ENCODE results near the gene FBXL14.

DNA sequence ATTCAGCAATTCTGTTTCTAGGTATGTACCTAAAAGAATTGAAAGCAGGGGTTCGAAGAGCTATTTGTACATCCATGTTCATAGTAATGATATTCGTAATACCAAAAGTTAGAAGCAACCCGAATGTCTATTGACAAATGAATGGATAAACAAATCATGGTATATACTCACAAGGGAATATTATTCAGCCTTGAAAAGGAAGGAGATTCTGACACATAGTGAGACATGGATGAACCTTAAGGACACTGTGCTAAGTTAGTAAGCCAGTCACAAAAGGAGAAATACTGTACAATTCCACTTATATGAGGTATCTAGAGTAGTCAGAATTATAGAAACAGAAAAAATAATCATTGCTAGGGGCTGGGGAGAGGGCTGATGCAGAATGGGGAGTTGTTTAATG lies 4.4 kb upstream of the FBXL14 start:
- TF ChIP-seq EZH2phosphoT487 (IDR thresholded peaks at IDR 0.05; ENCODE audit: borderline replicate concordance, low read length) (no peak), EZH2 (IDR thresholded peaks at IDR 0.05; ENCODE audit: low read length, unreplicated experiment) (no peak)
- TF ChIP-seq, protein P1, sequence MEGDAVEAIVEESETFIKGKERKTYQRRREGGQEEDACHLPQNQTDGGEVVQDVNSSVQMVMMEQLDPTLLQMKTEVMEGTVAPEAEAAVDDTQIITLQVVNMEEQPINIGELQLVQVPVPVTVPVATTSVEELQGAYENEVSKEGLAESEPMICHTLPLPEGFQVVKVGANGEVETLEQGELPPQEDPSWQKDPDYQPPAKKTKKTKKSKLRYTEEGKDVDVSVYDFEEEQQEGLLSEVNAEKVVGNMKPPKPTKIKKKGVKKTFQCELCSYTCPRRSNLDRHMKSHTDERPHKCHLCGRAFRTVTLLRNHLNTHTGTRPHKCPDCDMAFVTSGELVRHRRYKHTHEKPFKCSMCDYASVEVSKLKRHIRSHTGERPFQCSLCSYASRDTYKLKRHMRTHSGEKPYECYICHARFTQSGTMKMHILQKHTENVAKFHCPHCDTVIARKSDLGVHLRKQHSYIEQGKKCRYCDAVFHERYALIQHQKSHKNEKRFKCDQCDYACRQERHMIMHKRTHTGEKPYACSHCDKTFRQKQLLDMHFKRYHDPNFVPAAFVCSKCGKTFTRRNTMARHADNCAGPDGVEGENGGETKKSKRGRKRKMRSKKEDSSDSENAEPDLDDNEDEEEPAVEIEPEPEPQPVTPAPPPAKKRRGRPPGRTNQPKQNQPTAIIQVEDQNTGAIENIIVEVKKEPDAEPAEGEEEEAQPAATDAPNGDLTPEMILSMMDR (conservative IDR thresholded peaks at IDR 0.05; ENCODE audit: low read depth, low read length), result no peak
